ENCODE data around the gene HTR6.
A peak's percentile ranks its signal among the peaks of the same experiment; 100 is the strongest.

The HTR6 gene

GRCh38 chr1:19672237-19672636 is 7.6 kb downstream of the HTR6 start:
- CTCF ChIA-PET, result no interaction called here

GRCh38 chr1:19675797-19676196 is 11.1 kb downstream of the HTR6 start:
- TF ChIP-seq FOXK2 (IDR thresholded peaks at IDR 0.05) (no peak), SP1 (IDR thresholded peaks at IDR 0.05) (no peak), PKNOX1 (IDR thresholded peaks at IDR 0.05) (no peak), L3MBTL2 (conservative IDR thresholded peaks at IDR 0.05) (no peak), SUZ12 (IDR thresholded peaks at IDR 0.05) (no peak), BHLHE40 (IDR thresholded peaks at IDR 0.05; ENCODE audit: borderline replicate concordance) (no peak), NFRKB (IDR thresholded peaks at IDR 0.05) (no peak), ARNT (IDR thresholded peaks at IDR 0.05) (no peak), FOXA1 (IDR thresholded peaks at IDR 0.05) (no peak), CTBP1 (IDR thresholded peaks at IDR 0.05; ENCODE audit: borderline replicate concordance) (no peak), HDGF (IDR thresholded peaks at IDR 0.05; ENCODE audit: borderline replicate concordance) (no peak), ELF4 (IDR thresholded peaks at IDR 0.05) (no peak), ZNF384 (IDR thresholded peaks at IDR 0.05) (no peak), LEF1 (IDR thresholded peaks at IDR 0.05; ENCODE audit: borderline replicate concordance) (no peak)
- no peak for DNase-seq (ENCODE audit: extremely low spot score)
- ChIA-PET POLR2A (no interaction called here), CTCF (interaction anchor here (1.0 to 1.8 kb wide), 2 partner anchors 14 to 29 kb away, joined by 3 to 4 read pairs; no protein-coding TSS in a partner anchor)

More at GRCh38 chr1:19672237-19672636, 7.6 kb downstream of the HTR6 start:
- no peak for DNase-seq (ENCODE audit: extremely low spot score)
- POLR2A ChIA-PET, result no interaction called here
- TF ChIP-seq SP1 (IDR thresholded peaks at IDR 0.05) (no peak), ELF4 (IDR thresholded peaks at IDR 0.05) (no peak), TARDBP (IDR thresholded peaks at IDR 0.05) (no peak), LEF1 (IDR thresholded peaks at IDR 0.05; ENCODE audit: borderline replicate concordance) (no peak), FOXM1 (IDR thresholded peaks at IDR 0.05; ENCODE audit: borderline replicate concordance) (no peak), CTBP1 (IDR thresholded peaks at IDR 0.05; ENCODE audit: borderline replicate concordance) (no peak), ARNT (IDR thresholded peaks at IDR 0.05) (no peak), ZNF384 (IDR thresholded peaks at IDR 0.05) (no peak), SUZ12 (IDR thresholded peaks at IDR 0.05) (no peak), BHLHE40 (IDR thresholded peaks at IDR 0.05; ENCODE audit: borderline replicate concordance) (no peak), HDGF (IDR thresholded peaks at IDR 0.05; ENCODE audit: borderline replicate concordance) (no peak), FOXA1 (IDR thresholded peaks at IDR 0.05) (no peak), L3MBTL2 (conservative IDR thresholded peaks at IDR 0.05) (no peak), PKNOX1 (IDR thresholded peaks at IDR 0.05) (no peak), FOXK2 (IDR thresholded peaks at IDR 0.05) (no peak), NFRKB (IDR thresholded peaks at IDR 0.05) (no peak)

GRCh38 chr1:19676438-19676922 is 11.8 kb downstream of the HTR6 start:
- POLR2A ChIA-PET, result no interaction called here
- peak; percentile 53 for DNase-seq (ENCODE audit: extremely low spot score)
- no peak for TF ChIP-seq CTBP1 (IDR thresholded peaks at IDR 0.05; ENCODE audit: borderline replicate concordance)
- TF ChIP-seq L3MBTL2 (conservative IDR thresholded peaks at IDR 0.05), result no peak
- no peak for TF ChIP-seq SP1 (IDR thresholded peaks at IDR 0.05)
- no peak for TF ChIP-seq FOXM1 (IDR thresholded peaks at IDR 0.05; ENCODE audit: borderline replicate concordance)
- TF ChIP-seq FOXK2 (IDR thresholded peaks at IDR 0.05), result no peak
- TF ChIP-seq NFRKB (IDR thresholded peaks at IDR 0.05), result no peak
- TF ChIP-seq TARDBP (IDR thresholded peaks at IDR 0.05), result no peak
- CTCF ChIA-PET, result interaction anchor here (0.6 to 1.8 kb wide), 3 partner anchors 14 to 1201 kb away, joined by 3 to 4 read pairs (median 3); no protein-coding TSS in a partner anchor

GRCh38 chr1:19678493-19678892 is 13.8 kb downstream of the HTR6 start:
- CTCF ChIA-PET, result interaction anchor here (1.0 kb wide), 1 partner anchor 15 kb away, joined by 3 read pairs; no protein-coding TSS in a partner anchor
- no peak for DNase-seq (ENCODE audit: extremely low spot score)
- POLR2A ChIA-PET, result no interaction called here
- TF ChIP-seq PKNOX1 (IDR thresholded peaks at IDR 0.05), result no peak
- TF ChIP-seq SP1 (IDR thresholded peaks at IDR 0.05), result no peak
- TF ChIP-seq NFRKB (IDR thresholded peaks at IDR 0.05), result no peak
- no peak for TF ChIP-seq CTBP1 (IDR thresholded peaks at IDR 0.05; ENCODE audit: borderline replicate concordance)
- TF ChIP-seq HDGF (IDR thresholded peaks at IDR 0.05; ENCODE audit: borderline replicate concordance), result no peak
- no peak for TF ChIP-seq ELF4 (IDR thresholded peaks at IDR 0.05)
- TF ChIP-seq SUZ12 (IDR thresholded peaks at IDR 0.05), result no peak
- no peak for TF ChIP-seq TARDBP (IDR thresholded peaks at IDR 0.05)
- no peak for TF ChIP-seq FOXM1 (IDR thresholded peaks at IDR 0.05; ENCODE audit: borderline replicate concordance)
- TF ChIP-seq FOXK2 (IDR thresholded peaks at IDR 0.05), result no peak
- no peak for TF ChIP-seq ARNT (IDR thresholded peaks at IDR 0.05)
- no peak for TF ChIP-seq ZNF384 (IDR thresholded peaks at IDR 0.05)
- TF ChIP-seq LEF1 (IDR thresholded peaks at IDR 0.05; ENCODE audit: borderline replicate concordance), result no peak
- no peak for TF ChIP-seq FOXA1 (IDR thresholded peaks at IDR 0.05)

GRCh38 chr1:19678931-19679453 is 14.3 kb downstream of the HTR6 start:
- ChIA-PET CTCF (no interaction called here), POLR2A (no interaction called here)
- DNase-seq (ENCODE audit: extremely low spot score), result no peak
- no peak for TF ChIP-seq ZNF384 (IDR thresholded peaks at IDR 0.05)
- TF ChIP-seq CTBP1 (IDR thresholded peaks at IDR 0.05; ENCODE audit: borderline replicate concordance), result no peak
- TF ChIP-seq FOXK2 (IDR thresholded peaks at IDR 0.05), result no peak
- TF ChIP-seq NFRKB (IDR thresholded peaks at IDR 0.05), result no peak
- no peak for TF ChIP-seq FOXM1 (IDR thresholded peaks at IDR 0.05; ENCODE audit: borderline replicate concordance)
- TF ChIP-seq ELF4 (IDR thresholded peaks at IDR 0.05), result no peak
- no peak for TF ChIP-seq SP1 (IDR thresholded peaks at IDR 0.05)
- TF ChIP-seq ARNT (IDR thresholded peaks at IDR 0.05), result no peak
- TF ChIP-seq PKNOX1 (IDR thresholded peaks at IDR 0.05), result no peak
- TF ChIP-seq TARDBP (IDR thresholded peaks at IDR 0.05), result no peak
- no peak for TF ChIP-seq SUZ12 (IDR thresholded peaks at IDR 0.05)
- no peak for TF ChIP-seq L3MBTL2 (conservative IDR thresholded peaks at IDR 0.05)
- no peak for TF ChIP-seq BHLHE40 (IDR thresholded peaks at IDR 0.05; ENCODE audit: borderline replicate concordance)
